Adrenal gland (tissue), 5 donors: ENCODE measurements around the gene TNRC6C.

Experiments used
- CTCF ChIP-seq, 6 experiments: fragments of 450-650 bp in 4 of 6; fragments of 200-600 bp in 2 of 6; sonication (generic) in 1 of 6; IDR thresholded peaks; 1 replicate in 5 of 6; 2 replicates in 1 of 6; pipeline versions ENCODE4 v1.5.1 to v1.8.0; 2016 to 2021; ENCODE audit warnings: antibody characterized with exemption in 6 of 6, mild to moderate bottlenecking in 2 of 6, moderate library complexity in 1 of 6
- POLR2A ChIP-seq, 2 donors: fragments of 450-650 bp; IDR thresholded peaks; one replicate each; pipeline ENCODE4 v1.6.1; 2017; ENCODE audit warnings: antibody characterized with exemption in 2 of 2, mild to moderate bottlenecking in 2 of 2, moderate library complexity in 1 of 2
- donor health status: DM: no; HTN: no; CAD: no.

- no peak for TF ChIP-seq CTCF (IDR thresholded peaks at IDR 0.05)
- no peak for TF ChIP-seq POLR2A (IDR thresholded peaks at IDR 0.05)
These were observed 17.5 kb upstream of the TNRC6C start for GRCh38 chr17:77941004-77941403.
